ENCODE results near the gene VAPB. TPM values are rescaled to one million over a fixed set of nuclear protein-coding genes. Genes with fewer than 3 reads are reported as not detected.

Gene VAPB
- total RNA-seq, 1 donor from 2014 or later = 61.5 TPM

DNA sequence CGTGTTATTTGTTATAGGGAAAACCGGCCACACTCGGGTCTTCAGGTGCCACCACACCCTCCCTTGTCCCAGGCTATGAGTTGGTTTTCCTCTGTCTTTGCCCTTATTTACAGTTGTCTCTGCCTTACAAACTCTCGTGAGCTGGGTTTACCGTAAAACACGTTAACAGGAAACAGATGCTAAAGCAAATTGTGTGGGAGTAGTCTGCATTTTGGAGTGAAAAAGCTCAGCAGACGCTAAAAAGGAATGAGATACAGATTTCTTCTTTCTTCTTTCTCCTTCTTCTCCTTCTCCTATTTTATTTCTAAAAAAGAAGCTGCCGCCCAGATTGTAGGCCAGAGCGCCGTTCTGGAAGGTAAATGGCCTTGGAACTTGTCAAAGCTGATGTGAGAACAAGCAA, 74.2 kb downstream of the VAPB start:
- Histone ChIP-seq H3K4me3 (ENCODE audit: insufficient read depth, low read depth, low read length) (no peak overlapping the region), H3K4me2 (ENCODE audit: low read length) (no peak overlapping the region), H3K9me3 (ENCODE audit: insufficient read depth, low read depth, low read length) (peaks cover 3% of the 10 kb centered on the region), H2AFZ (ENCODE audit: low read depth, low read length) (no peak overlapping the region), H3K27ac (ENCODE audit: low read depth, low read length) (no peak overlapping the region), H3K27me3 (ENCODE audit: insufficient read depth, low read length) (no peaks in the 10 kb centered on the region), H4K20me1 (ENCODE audit: insufficient read depth, low read length) (no peaks in the 10 kb centered on the region), H3K79me2 (ENCODE audit: insufficient read depth, low read length) (no peaks in the 10 kb centered on the region), H3K4me1 (ENCODE audit: insufficient read depth, low read length) (peaks cover 18% of the 10 kb centered on the region), H3K9ac (ENCODE audit: low read length) (no peak overlapping the region), H3K36me3 (ENCODE audit: insufficient read depth, low read length) (no peaks in the 10 kb centered on the region)
- Mint-ChIP-seq H3K27ac (ENCODE audit: unreplicated experiment) (no peak overlapping the region), H3K9me3 (ENCODE audit: unreplicated experiment) (peaks cover 5% of the 10 kb centered on the region), H3K27me3 (ENCODE audit: low read depth, unreplicated experiment) (no peaks in the 10 kb centered on the region), H3K36me3 (ENCODE audit: low read depth, unreplicated experiment) (peaks cover 17% of the 10 kb centered on the region), H3K4me3 (ENCODE audit: unreplicated experiment) (no peak overlapping the region), H3K4me1 (ENCODE audit: low read depth, unreplicated experiment) (peaks cover 14% of the 10 kb centered on the region)
- no peak for DNase-seq (ENCODE audit: low read depth)
- FAIRE-seq = no peak
- TF ChIP-seq EZH2 (IDR thresholded peaks at IDR 0.05; ENCODE audit: insufficient read depth, low read length) = no peak
- TF ChIP-seq, protein P1, sequence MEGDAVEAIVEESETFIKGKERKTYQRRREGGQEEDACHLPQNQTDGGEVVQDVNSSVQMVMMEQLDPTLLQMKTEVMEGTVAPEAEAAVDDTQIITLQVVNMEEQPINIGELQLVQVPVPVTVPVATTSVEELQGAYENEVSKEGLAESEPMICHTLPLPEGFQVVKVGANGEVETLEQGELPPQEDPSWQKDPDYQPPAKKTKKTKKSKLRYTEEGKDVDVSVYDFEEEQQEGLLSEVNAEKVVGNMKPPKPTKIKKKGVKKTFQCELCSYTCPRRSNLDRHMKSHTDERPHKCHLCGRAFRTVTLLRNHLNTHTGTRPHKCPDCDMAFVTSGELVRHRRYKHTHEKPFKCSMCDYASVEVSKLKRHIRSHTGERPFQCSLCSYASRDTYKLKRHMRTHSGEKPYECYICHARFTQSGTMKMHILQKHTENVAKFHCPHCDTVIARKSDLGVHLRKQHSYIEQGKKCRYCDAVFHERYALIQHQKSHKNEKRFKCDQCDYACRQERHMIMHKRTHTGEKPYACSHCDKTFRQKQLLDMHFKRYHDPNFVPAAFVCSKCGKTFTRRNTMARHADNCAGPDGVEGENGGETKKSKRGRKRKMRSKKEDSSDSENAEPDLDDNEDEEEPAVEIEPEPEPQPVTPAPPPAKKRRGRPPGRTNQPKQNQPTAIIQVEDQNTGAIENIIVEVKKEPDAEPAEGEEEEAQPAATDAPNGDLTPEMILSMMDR (IDR thresholded peaks at IDR 0.05; ENCODE audit: insufficient read depth, low read depth, low read length) = no peak

DNA sequence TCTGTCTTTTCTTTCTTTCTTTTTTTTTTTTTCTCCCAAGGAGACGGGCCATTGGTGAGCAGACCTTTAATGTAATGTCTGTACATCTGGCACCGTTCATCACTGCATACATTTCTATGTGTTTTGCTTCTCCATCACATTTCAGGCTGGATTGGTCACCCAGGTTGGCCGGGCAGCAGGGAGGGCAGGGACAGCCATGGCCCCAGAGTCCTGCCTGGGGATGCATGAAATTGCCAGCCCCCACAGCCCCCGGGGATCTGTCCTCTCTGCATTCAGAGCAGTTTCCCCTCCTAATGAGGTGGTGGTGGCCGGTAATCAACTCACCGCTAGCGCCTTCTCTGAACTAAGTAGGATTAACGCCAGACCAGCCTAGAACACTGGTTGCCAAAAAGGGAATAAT, 75.8 kb downstream of the VAPB start:
- Histone ChIP-seq H3K4me2 (ENCODE audit: low read length) (no peak overlapping the region), H3K9ac (ENCODE audit: low read length) (no peak overlapping the region), H3K27me3 (ENCODE audit: insufficient read depth, low read length) (no peaks in the 10 kb centered on the region), H3K9me3 (ENCODE audit: insufficient read depth, low read depth, low read length) (no peaks in the 10 kb centered on the region), H3K36me3 (ENCODE audit: insufficient read depth, low read length) (no peaks in the 10 kb centered on the region), H4K20me1 (ENCODE audit: insufficient read depth, low read length) (peaks cover 3% of the 10 kb centered on the region), H3K27ac (ENCODE audit: low read depth, low read length) (no peak overlapping the region), H3K4me3 (ENCODE audit: insufficient read depth, low read depth, low read length) (no peak overlapping the region), H3K4me1 (ENCODE audit: insufficient read depth, low read length) (peaks cover 13% of the 10 kb centered on the region), H3K79me2 (ENCODE audit: insufficient read depth, low read length) (no peaks in the 10 kb centered on the region), H2AFZ (ENCODE audit: low read depth, low read length) (no peak overlapping the region)
- Mint-ChIP-seq H3K4me1 (ENCODE audit: low read depth, unreplicated experiment) (peaks cover 9% of the 10 kb centered on the region), H3K9me3 (ENCODE audit: unreplicated experiment) (peaks cover 5% of the 10 kb centered on the region), H3K36me3 (ENCODE audit: low read depth, unreplicated experiment) (peaks cover 14% of the 10 kb centered on the region), H3K27ac (ENCODE audit: unreplicated experiment) (no peak overlapping the region), H3K4me3 (ENCODE audit: unreplicated experiment) (no peak overlapping the region), H3K27me3 (ENCODE audit: low read depth, unreplicated experiment) (no peaks in the 10 kb centered on the region)
- no peak for DNase-seq (ENCODE audit: low read depth)
- FAIRE-seq = no peak
- TF ChIP-seq EZH2 (IDR thresholded peaks at IDR 0.05; ENCODE audit: insufficient read depth, low read length) = no peak
- TF ChIP-seq, protein P1 (IDR thresholded peaks at IDR 0.05; ENCODE audit: insufficient read depth, low read depth, low read length) = no peak

DNA sequence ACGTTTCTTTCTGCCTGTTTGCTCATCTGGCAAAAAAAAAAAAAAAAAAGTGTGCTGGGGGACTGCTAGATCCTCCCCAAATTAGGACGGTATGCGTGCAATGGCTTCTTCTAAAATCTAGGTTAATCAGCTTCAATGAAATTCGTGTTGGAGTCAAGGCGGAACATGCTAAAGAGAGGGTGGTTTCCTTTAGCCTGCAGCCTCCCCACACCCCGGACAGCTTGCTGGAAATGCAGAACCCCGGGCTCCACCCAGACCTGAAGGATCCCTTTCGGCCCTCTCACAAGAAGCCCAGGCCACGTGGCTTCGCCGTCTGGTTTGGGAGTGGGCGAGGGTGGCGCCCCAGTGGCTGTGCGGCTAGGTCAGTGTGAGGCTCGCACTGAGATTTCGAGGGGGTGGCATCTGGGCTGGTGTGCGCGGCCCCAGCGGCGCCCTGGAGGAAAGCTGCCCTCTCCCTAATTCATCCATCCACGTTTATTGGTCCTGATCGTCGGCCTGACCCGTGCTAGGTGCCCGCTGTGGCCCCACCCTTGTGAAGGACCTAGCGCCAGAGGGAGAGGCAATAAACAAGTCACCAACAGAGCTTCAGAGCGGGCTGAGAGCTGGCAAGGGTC, 77.2 kb downstream of the VAPB start:
- peaks cover 10% of the 10 kb centered on the region for H3K36me3 Mint-ChIP-seq (ENCODE audit: low read depth, unreplicated experiment)
- Histone ChIP-seq H3K9me3 (ENCODE audit: insufficient read depth, low read depth, low read length) (no peaks in the 10 kb centered on the region), H3K79me2 (ENCODE audit: insufficient read depth, low read length) (no peaks in the 10 kb centered on the region), H2AFZ (ENCODE audit: low read depth, low read length) (no peak overlapping the region), H3K27ac (ENCODE audit: low read depth, low read length) (no peak overlapping the region), H3K36me3 (ENCODE audit: insufficient read depth, low read length) (no peaks in the 10 kb centered on the region), H3K4me2 (ENCODE audit: low read length) (no peak overlapping the region), H3K4me1 (ENCODE audit: insufficient read depth, low read length) (peaks cover 12% of the 10 kb centered on the region), H3K4me3 (ENCODE audit: insufficient read depth, low read depth, low read length) (no peak overlapping the region), H3K27me3 (ENCODE audit: insufficient read depth, low read length) (no peaks in the 10 kb centered on the region), H3K9ac (ENCODE audit: low read length) (no peak overlapping the region), H4K20me1 (ENCODE audit: insufficient read depth, low read length) (peaks cover 3% of the 10 kb centered on the region)
- H3K27me3 Mint-ChIP-seq (ENCODE audit: low read depth, unreplicated experiment) = no peaks in the 10 kb centered on the region
- DNase-seq (ENCODE audit: low read depth) (no peak), FAIRE-seq (no peak)
- peaks cover 5% of the 10 kb centered on the region for H3K9me3 Mint-ChIP-seq (ENCODE audit: unreplicated experiment)
- no peak overlapping the region for H3K4me3 Mint-ChIP-seq (ENCODE audit: unreplicated experiment)
- TF ChIP-seq EZH2 (IDR thresholded peaks at IDR 0.05; ENCODE audit: insufficient read depth, low read length) = no peak
- TF ChIP-seq, protein P1 (IDR thresholded peaks at IDR 0.05; ENCODE audit: insufficient read depth, low read depth, low read length) = no peak
- no peak overlapping the region for H3K27ac Mint-ChIP-seq (ENCODE audit: unreplicated experiment)
- H3K4me1 Mint-ChIP-seq (ENCODE audit: low read depth, unreplicated experiment) = peaks cover 9% of the 10 kb centered on the region
